WERI-Rb-1 (cell line): ENCODE data around the gene ENO3.

Experiments
- DNase-seq: peaks from one replicate; pipeline ENCODE4 v3.0.0-alpha.2; 2020
- H3K27ac ChIP-seq: fragments of 250-450 bp; sonication (Bioruptor Pico); 2 replicates; pipeline ENCODE4 v1.5.1; 2020; ENCODE audit warnings: mild to moderate bottlenecking, moderate library complexity
- H3K27me3 ChIP-seq: fragments of 250-450 bp; sonication (Bioruptor Pico); 2 replicates; pipeline ENCODE4 v1.5.1; 2021; ENCODE audit warnings: mild to moderate bottlenecking, low read depth, moderate library complexity; ENCODE audit not compliant: insufficient read depth, severe bottlenecking
- H3K36me3 ChIP-seq: fragments of 250-450 bp; sonication (Bioruptor Pico); 2 replicates; pipeline ENCODE4 v1.5.1; 2020; ENCODE audit warnings: mild to moderate bottlenecking, moderate library complexity
- H3K4me3 ChIP-seq: 2 replicates; pipeline ENCODE4 v1.5.1; 2011; ENCODE audit warnings: low read depth, mild to moderate bottlenecking, control low read depth, low read length
- H3K9me3 ChIP-seq: fragments of 250-450 bp; sonication (Bioruptor Pico); 2 replicates; pipeline ENCODE4 v1.5.1; 2021; ENCODE audit warnings: mild to moderate bottlenecking, moderate library complexity; ENCODE audit not compliant: severe bottlenecking
- TF ChIP-seq, protein P1 (sequence below): IDR thresholded peaks from 2 replicates; pipeline ENCODE4 v1.5.1; 2011; ENCODE audit warnings: low read depth, mild to moderate bottlenecking, control low read depth, inconsistent platforms, low read length

Gene ENO3

GRCh38 chr17:4928881-4929280, 22.0 kb upstream of the ENO3 start:
- TF ChIP-seq, protein P1, sequence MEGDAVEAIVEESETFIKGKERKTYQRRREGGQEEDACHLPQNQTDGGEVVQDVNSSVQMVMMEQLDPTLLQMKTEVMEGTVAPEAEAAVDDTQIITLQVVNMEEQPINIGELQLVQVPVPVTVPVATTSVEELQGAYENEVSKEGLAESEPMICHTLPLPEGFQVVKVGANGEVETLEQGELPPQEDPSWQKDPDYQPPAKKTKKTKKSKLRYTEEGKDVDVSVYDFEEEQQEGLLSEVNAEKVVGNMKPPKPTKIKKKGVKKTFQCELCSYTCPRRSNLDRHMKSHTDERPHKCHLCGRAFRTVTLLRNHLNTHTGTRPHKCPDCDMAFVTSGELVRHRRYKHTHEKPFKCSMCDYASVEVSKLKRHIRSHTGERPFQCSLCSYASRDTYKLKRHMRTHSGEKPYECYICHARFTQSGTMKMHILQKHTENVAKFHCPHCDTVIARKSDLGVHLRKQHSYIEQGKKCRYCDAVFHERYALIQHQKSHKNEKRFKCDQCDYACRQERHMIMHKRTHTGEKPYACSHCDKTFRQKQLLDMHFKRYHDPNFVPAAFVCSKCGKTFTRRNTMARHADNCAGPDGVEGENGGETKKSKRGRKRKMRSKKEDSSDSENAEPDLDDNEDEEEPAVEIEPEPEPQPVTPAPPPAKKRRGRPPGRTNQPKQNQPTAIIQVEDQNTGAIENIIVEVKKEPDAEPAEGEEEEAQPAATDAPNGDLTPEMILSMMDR: no peak
- Histone ChIP-seq H3K9me3 (no peaks in the 10 kb centered on the region), H3K36me3 (no peaks in the 10 kb centered on the region), H3K27me3 (no peaks in the 10 kb centered on the region), H3K4me3 (no peak overlapping the region), H3K27ac (no peak overlapping the region)
- no peak for DNase-seq

GRCh38 chr17:4931963-4932362, 19.0 kb upstream of the ENO3 start, which contains the start of gene GP1BA:
GP1BA (plus strand) TSS chr17:4932277; CDS start chr17:4932605, 328 bp downstream.
- H3K4me3 ChIP-seq: no peak within 1 kb of the TSS
- TF ChIP-seq, protein P1: no peak
- H3K36me3 ChIP-seq: no peaks in the 10 kb centered on the region; the same call in none of the 2 replicates
- no peak within 1 kb of the TSS for H3K27ac ChIP-seq
- H3K27me3 ChIP-seq: no peaks in the 10 kb centered on the region
- no peak for DNase-seq
- no peaks in the 10 kb centered on the region for H3K9me3 ChIP-seq

DNA sequence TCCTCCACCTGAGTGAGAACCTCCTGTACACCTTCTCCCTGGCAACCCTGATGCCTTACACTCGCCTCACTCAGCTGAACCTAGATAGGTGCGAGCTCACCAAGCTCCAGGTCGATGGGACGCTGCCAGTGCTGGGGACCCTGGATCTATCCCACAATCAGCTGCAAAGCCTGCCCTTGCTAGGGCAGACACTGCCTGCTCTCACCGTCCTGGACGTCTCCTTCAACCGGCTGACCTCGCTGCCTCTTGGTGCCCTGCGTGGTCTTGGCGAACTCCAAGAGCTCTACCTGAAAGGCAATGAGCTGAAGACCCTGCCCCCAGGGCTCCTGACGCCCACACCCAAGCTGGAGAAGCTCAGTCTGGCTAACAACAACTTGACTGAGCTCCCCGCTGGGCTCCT, 18.2 kb upstream of the ENO3 start:
- Histone ChIP-seq H3K36me3 (peaks cover 7% of the 10 kb centered on the region), H3K27me3 (no peaks in the 10 kb centered on the region), H3K9me3 (no peaks in the 10 kb centered on the region), H3K27ac (no peak overlapping the region), H3K4me3 (no peak overlapping the region)
- DNase-seq: no peak
- TF ChIP-seq, protein P1: no peak

GRCh38 chr17:4933646-4934045, 17.3 kb upstream of the ENO3 start:
- H3K27ac ChIP-seq: no peak overlapping the region
- peaks cover 16% of the 10 kb centered on the region for H3K36me3 ChIP-seq
- DNase-seq: no peak
- H3K4me3 ChIP-seq: no peak overlapping the region
- TF ChIP-seq, protein P1: no peak
- H3K27me3 ChIP-seq: no peaks in the 10 kb centered on the region
- no peaks in the 10 kb centered on the region for H3K9me3 ChIP-seq

DNA sequence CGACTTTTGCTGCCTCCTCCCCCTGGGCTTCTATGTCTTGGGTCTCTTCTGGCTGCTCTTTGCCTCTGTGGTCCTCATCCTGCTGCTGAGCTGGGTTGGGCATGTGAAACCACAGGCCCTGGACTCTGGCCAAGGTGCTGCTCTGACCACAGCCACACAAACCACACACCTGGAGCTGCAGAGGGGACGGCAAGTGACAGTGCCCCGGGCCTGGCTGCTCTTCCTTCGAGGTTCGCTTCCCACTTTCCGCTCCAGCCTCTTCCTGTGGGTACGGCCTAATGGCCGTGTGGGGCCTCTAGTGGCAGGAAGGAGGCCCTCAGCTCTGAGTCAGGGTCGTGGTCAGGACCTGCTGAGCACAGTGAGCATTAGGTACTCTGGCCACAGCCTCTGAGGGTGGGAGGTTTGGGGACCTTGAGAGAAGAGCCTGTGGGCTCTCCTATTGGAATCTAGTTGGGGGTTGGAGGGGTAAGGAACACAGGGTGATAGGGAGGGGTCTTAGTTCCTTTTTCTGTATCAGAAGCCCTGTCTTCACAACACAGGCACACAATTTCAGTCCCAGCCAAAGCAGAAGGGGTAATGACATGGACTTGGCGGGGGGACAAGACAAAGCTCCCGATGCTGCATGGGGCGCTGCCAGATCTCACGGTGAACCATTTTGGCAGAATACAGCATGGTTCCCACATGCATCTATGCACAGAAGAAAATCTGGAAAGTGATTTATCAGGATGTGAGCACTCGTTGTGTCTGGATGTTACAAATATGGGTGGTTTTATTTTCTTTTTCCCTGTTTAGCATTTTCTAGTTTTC, 16.5 kb upstream of the ENO3 start:
- H3K36me3 ChIP-seq: peaks cover 16% of the 10 kb centered on the region
- H3K9me3 ChIP-seq: no peaks in the 10 kb centered on the region
- peak; percentile 73 for DNase-seq
- H3K4me3 ChIP-seq: peak overlapping the region; percentile 28
- TF ChIP-seq, protein P1: peak; percentile 84
- no peak overlapping the region for H3K27ac ChIP-seq
- no peaks in the 10 kb centered on the region for H3K27me3 ChIP-seq
